ENCODE measurements around the gene C1QTNF5. TPM values are rescaled to one million over a fixed set of nuclear protein-coding genes. Genes with fewer than 3 reads are reported as not detected.

The C1QTNF5 gene
- total and polyA plus RNA-seq, 2 experiments from 2014 or later: 5.8 to 8.0 TPM

DNA sequence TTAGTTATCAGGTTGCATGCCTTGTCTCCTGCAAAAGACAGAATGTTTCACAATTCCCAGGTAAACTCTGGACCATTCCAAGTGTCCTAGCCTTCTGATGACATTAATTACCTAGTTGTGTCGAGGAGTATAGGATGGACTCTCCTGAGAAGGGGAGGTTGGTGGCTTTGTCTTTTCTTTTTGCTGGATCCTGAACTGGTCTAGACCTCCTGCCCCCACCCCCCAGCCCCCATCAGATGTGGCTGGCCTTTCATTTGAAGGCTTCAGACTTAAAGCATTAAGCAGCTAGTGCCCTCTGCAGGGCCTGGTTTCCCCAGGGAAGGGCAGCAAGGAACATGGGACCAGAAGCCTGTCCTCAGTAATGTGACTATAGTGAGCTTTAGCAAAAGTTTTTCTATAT is 33.5 kb downstream of the C1QTNF5 start:
- peak overlapping the region; percentile 60 for H3K27ac ChIP-seq
- no peaks in the 10 kb centered on the region for H3K36me3 ChIP-seq
- H3K4me1 ChIP-seq (ENCODE audit: low read depth): no peaks in the 10 kb centered on the region
- peak; percentile 8 for TF ChIP-seq CTCF (IDR thresholded peaks at IDR 0.05; ENCODE audit: low read depth, low read length)
- no peaks in the 10 kb centered on the region for H3K9me3 ChIP-seq (ENCODE audit: low read depth)
- DNase-seq (ENCODE audit: low read depth in 1 of 2, low spot score in 1 of 2): no peak
- no peaks in the 10 kb centered on the region for H3K27me3 ChIP-seq
- H3K4me3 ChIP-seq: no peak overlapping the region

- no peak for TF ChIP-seq CTCF (IDR thresholded peaks at IDR 0.05; ENCODE audit: low read depth, low read length)
- peak in 1 of 2 donors; percentile 46 for DNase-seq (ENCODE audit: low read depth in 1 of 2, low spot score in 1 of 2)
- H3K4me1 ChIP-seq (ENCODE audit: low read depth): no peaks in the 10 kb centered on the region
- peak overlapping the region; percentile 60 for H3K27ac ChIP-seq
- H3K4me3 ChIP-seq: no peak overlapping the region
- no peaks in the 10 kb centered on the region for H3K9me3 ChIP-seq (ENCODE audit: low read depth)
- no peaks in the 10 kb centered on the region for H3K36me3 ChIP-seq
- H3K27me3 ChIP-seq: no peaks in the 10 kb centered on the region
Observed at GRCh38 chr11:119306373-119306890, 34.3 kb downstream of the C1QTNF5 start.

DNA sequence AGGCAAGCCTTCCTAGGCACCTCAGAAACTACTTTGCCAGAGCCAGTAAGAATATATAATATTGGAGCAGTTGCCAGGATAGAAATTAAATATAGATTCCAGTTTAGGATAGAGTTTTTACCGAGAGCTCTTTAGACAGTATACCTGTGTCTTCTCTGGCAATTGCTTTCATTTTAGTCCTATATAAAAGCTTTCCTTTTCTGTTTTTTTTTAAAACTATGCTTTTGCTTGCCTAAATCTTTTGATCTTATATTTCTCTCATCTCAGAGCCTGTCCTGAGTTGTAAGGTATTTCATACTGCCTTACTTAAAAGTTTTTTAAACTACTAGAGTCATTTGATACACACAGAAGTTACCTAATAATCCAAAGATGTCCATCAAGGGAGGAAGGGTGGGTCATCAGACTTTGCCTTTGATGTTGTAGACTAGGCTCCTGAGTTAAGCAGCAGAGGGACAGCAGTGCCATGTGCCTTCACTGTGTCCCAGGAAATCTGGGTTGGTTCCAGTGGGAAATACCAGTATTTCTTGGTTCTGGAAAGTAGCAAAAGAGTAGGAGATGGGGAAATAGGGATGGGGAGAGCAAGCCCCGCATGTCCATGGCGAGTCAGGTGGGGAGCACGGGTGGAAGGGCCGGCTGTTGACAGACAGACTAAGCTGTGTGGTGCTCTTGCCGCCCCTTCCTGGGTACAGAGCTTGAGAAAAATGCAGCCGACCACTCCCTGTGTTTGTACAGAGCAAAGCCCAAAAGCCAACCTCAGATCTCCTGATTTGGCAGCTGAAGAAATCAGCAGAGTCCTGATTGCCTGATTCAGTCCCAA is 34.9 kb downstream of the C1QTNF5 start:
- no peak overlapping the region for H3K4me3 ChIP-seq
- H3K27me3 ChIP-seq: no peaks in the 10 kb centered on the region
- H3K9me3 ChIP-seq (ENCODE audit: low read depth): no peaks in the 10 kb centered on the region
- no peaks in the 10 kb centered on the region for H3K36me3 ChIP-seq
- no peak for DNase-seq (ENCODE audit: low read depth in 1 of 2, low spot score in 1 of 2)
- no peak for TF ChIP-seq CTCF (IDR thresholded peaks at IDR 0.05; ENCODE audit: low read depth, low read length)
- H3K27ac ChIP-seq: peak overlapping the region; percentile 60
- H3K4me1 ChIP-seq (ENCODE audit: low read depth): no peaks in the 10 kb centered on the region

- no peaks in the 10 kb centered on the region for H3K9me3 ChIP-seq (ENCODE audit: low read depth)
- no peak overlapping the region for H3K4me3 ChIP-seq
- no peak overlapping the region for H3K27ac ChIP-seq
- H3K36me3 ChIP-seq: peaks cover 23% of the 10 kb centered on the region
- no peaks in the 10 kb centered on the region for H3K27me3 ChIP-seq
- no peak for TF ChIP-seq CTCF (IDR thresholded peaks at IDR 0.05; ENCODE audit: low read depth, low read length)
- DNase-seq (ENCODE audit: low read depth in 1 of 2, low spot score in 1 of 2): no peak
- no peaks in the 10 kb centered on the region for H3K4me1 ChIP-seq (ENCODE audit: low read depth)
Observed at GRCh38 chr11:119303227-119303718, 37.4 kb downstream of the C1QTNF5 start.

DNA sequence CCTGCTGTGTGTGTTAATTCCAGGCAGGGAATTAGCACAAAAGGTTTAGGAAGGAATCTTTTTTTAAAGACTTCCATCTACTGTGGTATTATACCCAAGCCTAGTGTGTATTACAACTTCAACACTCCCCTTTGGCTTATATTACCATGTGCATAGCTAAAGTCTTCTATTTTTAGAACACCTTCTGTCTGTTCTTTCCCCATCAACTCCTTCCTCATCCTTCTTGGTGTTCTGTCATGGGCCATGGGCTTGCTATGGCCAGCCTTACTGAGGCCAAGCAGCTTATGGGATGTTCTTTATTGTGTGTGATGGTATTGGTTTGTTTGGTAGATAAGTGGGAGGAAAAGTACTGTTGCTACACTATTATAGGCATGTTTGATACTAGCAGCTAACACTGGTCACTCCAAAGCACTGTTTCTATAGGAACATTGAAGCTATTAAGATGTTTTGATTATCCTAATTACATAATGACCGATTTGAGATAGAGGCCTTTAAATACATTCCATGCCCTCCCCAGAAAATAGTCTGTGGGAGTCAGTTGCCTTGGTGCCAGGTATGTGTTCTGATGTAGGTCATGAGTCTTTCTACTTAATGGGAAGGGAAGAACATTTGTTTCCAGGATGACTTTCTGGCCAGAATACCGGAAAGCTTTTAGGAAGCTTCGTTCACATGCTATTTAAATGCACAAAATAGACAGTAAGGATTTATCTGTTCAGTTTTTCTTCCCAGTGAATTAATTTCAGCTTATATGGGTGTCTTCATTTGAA is 40.3 kb downstream of the C1QTNF5 start:
- Histone ChIP-seq H3K36me3 (peaks cover 36% of the 10 kb centered on the region), H3K4me1 (ENCODE audit: low read depth) (no peaks in the 10 kb centered on the region), H3K4me3 (no peak overlapping the region), H3K27ac (no peak overlapping the region), H3K9me3 (ENCODE audit: low read depth) (no peaks in the 10 kb centered on the region), H3K27me3 (no peaks in the 10 kb centered on the region)
- no peak for DNase-seq (ENCODE audit: low read depth in 1 of 2, low spot score in 1 of 2)
- TF ChIP-seq CTCF (IDR thresholded peaks at IDR 0.05; ENCODE audit: low read depth, low read length): no peak
